Measurements from ENCODE around the gene RBBP6. TPM values are rescaled to one million over a fixed set of nuclear protein-coding genes. Genes with fewer than 3 reads are reported as not detected.
"Not testable (repeated sequence)": the region's sequence is repeated elsewhere in the genome, so short reads cannot be mapped to it uniquely, and the experiment has no call there.

The RBBP6 gene
- 62.4 TPM for total RNA-seq

GRCh38 chr16:24539295-24539849 lies at the start of gene RBBP6:
Gene RBBP6, plus strand, starts transcription at chr16:24539566. Its CDS starts 1,061 bp downstream, at chr16:24540627.
- ATAC-seq (peak; percentile 98), DNase-seq (ENCODE audit: low spot score) (peak; percentile 96)
- intact Hi-C loops (cut with DNase I) = no loop called here

DNA sequence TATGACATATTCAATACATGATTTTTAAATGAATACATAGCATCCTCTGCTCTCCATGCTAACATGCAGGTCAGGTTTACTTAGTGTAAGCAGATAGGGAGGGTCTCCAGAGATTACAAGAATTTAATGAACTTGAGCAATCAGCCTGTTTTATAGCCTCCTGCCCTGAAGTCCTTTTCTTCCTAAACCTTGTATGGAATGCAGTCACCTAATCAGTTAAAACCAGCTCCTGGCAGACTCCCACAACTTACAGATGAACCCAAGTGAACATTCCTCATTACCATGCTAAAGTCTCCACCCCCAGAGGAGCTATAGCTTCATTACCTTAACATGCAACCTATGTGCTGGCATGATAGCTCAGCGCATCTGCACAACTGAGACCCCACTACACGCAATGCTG lies 48.5 kb upstream of the RBBP6 start:
- intact Hi-C loops (cut with DNase I) = no loop called here
- no peak for DNase-seq (ENCODE audit: low spot score)
- ATAC-seq = no peak

DNA sequence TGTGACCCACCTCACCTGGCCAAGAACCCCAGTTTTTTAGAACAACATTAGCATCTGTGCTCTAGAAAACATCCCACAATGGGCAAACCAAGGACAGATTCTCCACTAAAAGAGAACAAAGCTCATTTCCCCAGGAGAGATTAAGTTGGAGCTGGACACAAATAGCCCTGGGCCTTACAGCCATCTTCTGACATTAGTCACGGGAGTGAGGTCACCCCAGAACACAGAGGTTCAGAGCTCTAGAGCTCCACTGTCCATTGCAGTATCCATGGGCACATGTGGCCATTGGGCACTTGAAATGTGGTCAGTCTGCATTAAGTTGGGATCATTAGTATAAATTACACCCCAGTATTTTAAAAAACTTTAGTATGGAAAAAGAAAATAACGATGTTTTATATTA lies 47.6 kb upstream of the RBBP6 start:
- no peak for DNase-seq (ENCODE audit: low spot score)
- ATAC-seq = no peak
- intact Hi-C loops (cut with DNase I) = no loop called here

- no peak for ATAC-seq
- no peak for DNase-seq (ENCODE audit: low spot score)
- intact Hi-C loops (cut with DNase I) = no loop called here
These were observed 45.5 kb upstream of the RBBP6 start for GRCh38 chr16:24493821-24494220.

DNA sequence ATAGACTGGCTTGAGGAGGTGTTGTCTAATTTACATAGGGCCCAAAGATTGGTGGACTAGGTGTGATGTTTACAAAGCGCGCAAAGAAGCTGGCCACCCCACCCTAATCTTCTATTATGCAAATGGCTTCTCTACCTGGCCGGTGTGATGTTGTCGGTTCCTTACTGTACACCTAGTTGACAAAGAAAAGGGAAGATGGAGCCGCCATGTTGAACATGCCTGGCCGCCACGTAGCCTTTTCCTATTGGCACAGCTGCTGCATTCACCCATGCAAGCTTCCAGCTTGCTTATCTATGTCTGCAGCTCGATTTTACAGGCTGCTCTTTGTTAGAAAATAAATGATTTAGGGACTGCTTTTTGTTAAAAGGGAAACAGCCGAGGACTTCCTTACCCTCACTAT lies 44.2 kb upstream of the RBBP6 start:
- intact Hi-C loops (cut with DNase I); ATAC-seq; DNase-seq (ENCODE audit: low spot score): not testable (repeated sequence)

GRCh38 chr16:24497440-24497839 lies 41.9 kb upstream of the RBBP6 start:
- intact Hi-C loops (cut with DNase I) = no loop called here
- no peak for ATAC-seq
- no peak for DNase-seq (ENCODE audit: low spot score)

DNA sequence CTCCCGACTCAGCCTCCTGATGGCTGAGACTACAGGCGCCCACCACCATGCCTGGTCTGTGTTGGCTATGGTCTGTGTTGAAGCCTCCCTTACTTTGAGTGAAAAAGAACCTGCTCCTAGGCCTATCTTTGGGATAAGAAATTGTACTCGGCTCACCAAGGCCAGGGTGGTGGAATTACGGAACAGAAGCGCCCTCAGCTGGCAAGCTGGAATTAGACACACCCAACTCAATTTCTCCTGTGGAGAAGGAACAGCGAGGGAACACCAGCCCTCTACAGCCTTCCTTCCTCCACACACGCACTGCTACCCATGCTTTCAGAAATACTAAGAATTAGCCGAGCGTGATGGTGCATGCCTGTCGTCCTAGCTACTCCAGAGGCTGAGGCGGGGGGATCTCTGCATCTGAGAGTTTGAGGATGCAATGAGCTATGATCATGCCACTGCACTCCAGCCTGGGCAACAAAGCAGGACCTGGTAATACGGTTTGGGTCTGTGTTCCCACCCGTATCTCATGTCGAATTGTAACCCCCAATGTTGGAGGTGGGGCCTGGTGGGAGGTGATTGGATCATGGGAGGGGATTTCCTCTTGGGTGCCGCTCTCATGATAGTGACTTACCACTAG lies 40.1 kb upstream of the RBBP6 start:
- DNase-seq (ENCODE audit: low spot score) (no peak), ATAC-seq (no peak)
- intact Hi-C loops (cut with DNase I) = no loop called here

GRCh38 chr16:24504472-24505345 lies 34.7 kb upstream of the RBBP6 start:
- DNase-seq (ENCODE audit: low spot score) (peak; percentile 61), ATAC-seq (peak; percentile 86)
- intact Hi-C loops (cut with DNase I) = loop anchor here (10.0 kb wide), 2 partner anchors 460 to 770 kb away; no protein-coding TSS in a partner anchor

DNA sequence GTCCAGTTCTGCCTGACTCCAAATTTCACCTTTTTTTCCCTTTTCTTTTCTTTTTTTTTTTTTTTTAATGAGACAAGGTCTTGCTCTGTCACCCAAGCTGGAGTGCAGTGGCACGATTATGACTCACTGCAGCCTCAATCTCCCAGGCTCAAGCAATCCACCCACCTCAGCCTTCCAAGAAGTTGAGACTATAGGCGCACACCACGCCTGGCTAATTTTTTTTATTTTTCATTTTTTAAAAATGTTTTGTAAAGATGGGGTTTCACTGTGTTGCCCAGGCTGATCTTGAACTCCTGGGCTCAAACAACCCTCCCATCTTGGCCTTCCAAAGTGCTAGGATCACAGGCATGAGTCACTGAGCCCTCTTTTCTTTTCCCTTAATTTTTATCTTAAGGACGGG lies 33.4 kb upstream of the RBBP6 start:
- ATAC-seq = no peak
- intact Hi-C loops (cut with DNase I) = loop anchor here (10.0 kb wide), 2 partner anchors 461 to 771 kb away; no protein-coding TSS in a partner anchor
- no peak for DNase-seq (ENCODE audit: low spot score)

- DNase-seq (ENCODE audit: low spot score) (no peak), ATAC-seq (no peak)
- intact Hi-C loops (cut with DNase I) = loop anchor here (10.0 kb wide), 2 partner anchors 463 to 773 kb away; no protein-coding TSS in a partner anchor
These were observed 31.3 kb upstream of the RBBP6 start for GRCh38 chr16:24507959-24508480.

DNA sequence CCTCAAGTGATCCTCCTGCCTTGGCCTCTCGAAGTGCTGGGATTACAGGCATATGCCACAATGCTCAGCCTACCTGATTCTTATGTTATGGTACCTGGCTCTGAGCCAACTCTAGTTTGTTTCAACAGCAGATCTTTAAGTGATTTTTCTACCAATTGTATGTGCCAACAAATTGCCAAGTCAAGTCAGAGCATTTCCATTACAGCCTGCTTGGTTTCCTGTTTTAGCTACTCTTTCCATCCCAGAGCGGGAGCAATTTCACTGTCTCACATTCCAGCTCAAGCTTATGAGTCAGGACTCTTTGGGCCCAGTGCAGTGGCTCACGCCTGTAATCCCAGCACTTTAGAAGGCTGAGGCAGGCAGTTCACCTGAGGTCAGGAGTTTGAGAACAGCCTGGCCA lies 30.8 kb upstream of the RBBP6 start:
- ATAC-seq = no peak
- no peak for DNase-seq (ENCODE audit: low spot score)
- intact Hi-C loops (cut with DNase I) = loop anchor here (10.0 kb wide), 2 partner anchors 464 to 774 kb away; no protein-coding TSS in a partner anchor

- intact Hi-C loops (cut with DNase I) = loop anchor here (10.0 kb wide), 2 partner anchors 465 to 775 kb away; no protein-coding TSS in a partner anchor
- no peak for ATAC-seq
- no peak for DNase-seq (ENCODE audit: low spot score)
These were observed 29.8 kb upstream of the RBBP6 start for GRCh38 chr16:24509536-24509935.

GRCh38 chr16:24511174-24511573 lies 28.2 kb upstream of the RBBP6 start:
- DNase-seq (ENCODE audit: low spot score) (no peak), ATAC-seq (no peak)
- intact Hi-C loops (cut with DNase I) = no loop called here

DNA sequence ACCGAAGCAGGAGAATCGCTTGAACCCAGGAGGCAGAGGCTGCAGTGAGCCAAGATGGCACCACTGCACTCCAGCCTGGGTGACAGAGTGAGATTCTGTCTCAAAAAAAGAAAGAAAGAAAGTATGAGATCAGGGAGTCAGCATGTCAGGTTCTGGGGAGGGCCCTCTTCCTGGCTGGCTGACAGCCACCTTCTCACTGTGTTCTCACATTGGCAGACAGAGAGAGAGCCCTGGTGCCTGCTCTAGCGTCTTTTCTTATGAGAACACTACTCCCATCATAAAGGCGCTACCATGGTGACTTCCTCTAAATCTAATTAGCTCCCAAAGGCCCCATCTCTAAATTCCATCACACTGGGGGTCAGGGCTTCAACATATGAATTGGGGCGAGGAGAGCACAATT lies 27.6 kb upstream of the RBBP6 start:
- intact Hi-C loops (cut with DNase I) = no loop called here
- ATAC-seq = no peak
- no peak for DNase-seq (ENCODE audit: low spot score)

- DNase-seq (ENCODE audit: low spot score) (no peak), ATAC-seq (no peak)
- intact Hi-C loops (cut with DNase I) = no loop called here
These were observed 25.3 kb upstream of the RBBP6 start for GRCh38 chr16:24514096-24514495.

GRCh38 chr16:24515186-24515585 lies 24.2 kb upstream of the RBBP6 start:
- intact Hi-C loops (cut with DNase I) = no loop called here

GRCh38 chr16:24516900-24517669 lies 22.3 kb upstream of the RBBP6 start:
- ATAC-seq (peak; percentile 89), DNase-seq (ENCODE audit: low spot score) (peak; percentile 90)
- intact Hi-C loops (cut with DNase I) = no loop called here

More at GRCh38 chr16:24515186-24515585, 24.2 kb upstream of the RBBP6 start:
- ATAC-seq (no peak), DNase-seq (ENCODE audit: low spot score) (no peak)

DNA sequence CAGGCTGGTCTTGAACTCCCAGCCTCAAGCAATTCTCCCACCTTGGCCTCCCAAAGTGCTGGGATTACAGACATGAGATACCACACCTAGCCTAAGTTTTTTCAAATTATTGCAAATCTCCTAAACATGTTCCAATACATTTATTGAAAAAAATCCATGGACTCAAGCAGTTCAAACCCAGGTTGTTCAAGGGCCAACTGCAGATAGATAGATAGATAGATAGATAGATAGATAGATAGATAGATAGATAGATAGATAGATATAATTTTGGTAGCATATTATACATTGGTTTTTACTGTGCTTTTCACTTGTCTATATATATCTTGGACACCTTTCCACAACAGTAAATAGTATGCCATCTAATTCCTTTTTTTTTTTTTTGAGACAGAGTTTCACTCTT lies 20.9 kb upstream of the RBBP6 start:
- intact Hi-C loops (cut with DNase I) = no loop called here
- DNase-seq (ENCODE audit: low spot score) (no peak), ATAC-seq (no peak)

DNA sequence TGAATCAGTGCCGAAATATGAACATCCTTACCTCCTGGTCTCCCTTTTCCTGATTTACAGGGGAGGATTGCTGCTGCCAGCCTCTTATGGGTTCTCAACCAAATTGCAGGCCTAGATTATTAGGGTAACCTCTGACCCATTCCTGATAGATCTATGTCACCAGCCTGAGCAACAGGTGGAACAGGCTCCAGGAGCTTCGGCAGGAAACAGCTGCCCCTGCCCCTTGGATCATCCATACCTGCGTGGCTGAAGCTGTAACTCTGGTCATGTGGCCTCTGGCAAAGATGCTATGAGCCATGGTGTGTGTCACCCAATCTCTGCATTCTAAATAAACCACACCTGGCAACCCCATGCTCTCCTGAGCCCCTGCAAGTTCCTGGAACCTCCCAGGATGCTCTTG lies 18.4 kb upstream of the RBBP6 start:
- DNase-seq (ENCODE audit: low spot score) = no peak
- intact Hi-C loops (cut with DNase I) = no loop called here

More for the DNA sequence above, 18.4 kb upstream of the RBBP6 start:
- no peak for ATAC-seq

Data from sciatic nerve (tissue), 2 donors.